Natural killer cell (primary cell): ENCODE measurements around the gene QRICH1. TPM values are rescaled to one million over a fixed set of nuclear protein-coding genes. Genes with fewer than 3 reads are reported as not detected.

ENCODE experiments used
- ATAC-seq, 3 donors: fragments of 150-1000 bp in 2 of 3; fragments of 200-7000 bp in 1 of 3; cut with Tn5 transposase; 1 replicate in 1 of 3; 2 replicates in 2 of 3; pipeline ENCODE4 v1.10.0; 2021; ENCODE audit warnings: mild to moderate bottlenecking in 2 of 3, moderate library complexity in 2 of 3
- DNase-seq, 2 donors: peaks; one replicate each; pipeline versions ENCODE4 v3.0.0 to v3.0.0-alpha.2; 2013 to 2021; ENCODE audit warnings: mixed read lengths in 1 of 2
- H3K27ac ChIP-seq: one replicate; pipeline ENCODE4 v1.5.1; 2013; ENCODE audit warnings: mild to moderate bottlenecking, low read length
- H3K27me3 ChIP-seq: one replicate; pipeline ENCODE4 v1.6.1; 2013; ENCODE audit warnings: low read length; ENCODE audit not compliant: control insufficient read depth, insufficient read depth
- H3K36me3 ChIP-seq: one replicate; pipeline ENCODE4 v1.6.1; 2013; ENCODE audit warnings: low read length; ENCODE audit not compliant: control insufficient read depth, insufficient read depth
- H3K4me1 ChIP-seq: one replicate; pipeline ENCODE4 v1.6.1; 2013; ENCODE audit warnings: low read length; ENCODE audit not compliant: control insufficient read depth, insufficient read depth
- H3K4me3 ChIP-seq: one replicate; pipeline ENCODE4 v1.5.1; 2013; ENCODE audit warnings: low read length
- H3K9me3 ChIP-seq: one replicate; pipeline ENCODE4 v1.6.1; 2013; ENCODE audit warnings: low read length; ENCODE audit not compliant: control insufficient read depth, insufficient read depth
- H3K27ac Mint-ChIP-seq, 2 donors: one replicate each; pipeline ENCODE4 v1.8.0; 2022; ENCODE audit warnings: mild to moderate bottlenecking in 2 of 2, mixed read lengths in 2 of 2, moderate library complexity in 1 of 2
- H3K27me3 Mint-ChIP-seq, 2 donors: one replicate each; pipeline ENCODE4 v1.8.0; 2022; ENCODE audit warnings: low read depth in 2 of 2, mixed read lengths in 2 of 2
- H3K36me3 Mint-ChIP-seq: one replicate; pipeline ENCODE4 v1.8.0; 2022; ENCODE audit warnings: mixed read lengths
- H3K4me1 Mint-ChIP-seq, 2 donors: one replicate each; pipeline ENCODE4 v1.8.0; 2022; ENCODE audit warnings: mixed read lengths in 2 of 2
- H3K4me3 Mint-ChIP-seq: one replicate; pipeline ENCODE4 v1.8.0; 2022; ENCODE audit warnings: mild to moderate bottlenecking, moderate library complexity, mixed read lengths
- H3K9me3 Mint-ChIP-seq, 2 donors: one replicate each; pipeline ENCODE4 v1.8.0; 2022; ENCODE audit warnings: mixed read lengths in 2 of 2
- CTCF ChIP-seq: fragments of 200-600 bp; IDR thresholded peaks from one replicate; pipeline ENCODE4 v1.8.0; 2022; ENCODE audit warnings: antibody characterized with exemption
- WGBS: methylation state at CpG from one replicate; pipeline ENCODE4 v1.1.7; 2013; ENCODE audit warnings: missing lambda C conversion rate; ENCODE audit not compliant: insufficient coverage; 5-methylcytosine and 5-hydroxymethylcytosine counted together
- intact Hi-C: fragments of 100-400 bp; cut with micrococcal nuclease; formaldehyde crosslinking; loops from one replicate; pipeline ENCODE4 v1.14.2; 2022
- total RNA-seq, 4 donors: library from RNA; stranded (reverse); fragments of 120-200 nt in 1 of 4; gene quantifications; one replicate each; pipeline versions ENCODE4 v1.2.3 to v1.2.4, GENCODE V29; 2013 to 2022

Gene QRICH1
- total RNA-seq, 3 donors from 2014 or later (not counting 1 experiment from before 2014, with no cell fraction given): 220 to 230 (median 227) TPM

DNA sequence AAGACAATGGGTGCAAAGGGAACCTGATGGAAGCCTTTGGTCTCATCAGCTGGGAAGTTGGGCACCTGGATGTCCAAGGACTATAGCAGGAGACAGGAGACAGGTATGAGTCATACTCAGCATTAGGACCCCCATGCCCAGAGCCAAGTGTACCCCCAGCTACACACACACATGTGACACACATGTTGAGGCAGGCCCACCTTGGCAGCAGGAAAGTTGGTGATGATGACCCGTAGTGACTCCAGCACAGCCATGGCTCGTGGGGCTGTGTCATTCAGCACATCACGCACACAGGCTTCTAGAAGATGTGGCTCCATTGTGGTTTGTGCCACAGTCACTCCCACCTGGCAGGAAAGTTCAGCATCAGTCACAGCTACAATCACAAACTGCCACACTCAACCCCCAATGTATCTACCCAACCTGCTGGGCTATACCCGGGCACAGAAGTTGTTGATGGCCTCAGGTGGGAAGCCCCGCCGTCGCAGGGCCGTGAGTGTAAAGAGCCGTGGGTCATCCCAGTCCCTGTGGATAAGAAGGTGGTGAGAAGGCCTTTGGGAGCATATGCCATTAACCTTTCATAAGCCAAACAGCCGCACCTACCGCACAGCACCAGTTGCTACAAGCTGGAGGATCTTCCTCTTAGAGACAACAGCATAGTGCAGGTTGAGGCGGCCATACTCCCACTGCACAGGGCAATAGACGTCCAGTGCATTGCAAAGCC lies 5.2 kb upstream of the QRICH1 start:
- Histone ChIP-seq H3K27me3 (no peaks in the 10 kb centered on the region), H3K27ac (no peak overlapping the region), H3K9me3 (no peaks in the 10 kb centered on the region), H3K4me1 (peaks cover 20% of the 10 kb centered on the region), H3K4me3 (no peak overlapping the region), H3K36me3 (peaks cover 49% of the 10 kb centered on the region)
- no peak overlapping the region for H3K27ac Mint-ChIP-seq
- no peaks in the 10 kb centered on the region for H3K27me3 Mint-ChIP-seq
- DNase-seq (no peak), ATAC-seq (no peak)
- no peak overlapping the region for H3K4me3 Mint-ChIP-seq
- intact Hi-C loops: no loop called here
- no peaks in the 10 kb centered on the region for H3K36me3 Mint-ChIP-seq
- peaks cover 12 to 23% of the 10 kb centered on the region in 2 donors for H3K4me1 Mint-ChIP-seq
- no peak for TF ChIP-seq CTCF
- no peaks in the 10 kb centered on the region for H3K9me3 Mint-ChIP-seq
- WGBS: 98% methylated on average over 13 of the region's 13 CpGs

- H3K36me3 ChIP-seq: peaks cover 49% of the 10 kb centered on the region
- Mint-ChIP-seq H3K27me3 (no peaks in the 10 kb centered on the region), H3K36me3 (no peaks in the 10 kb centered on the region), H3K9me3 (no peaks in the 10 kb centered on the region), H3K4me3 (no peak overlapping the region), H3K27ac (no peak overlapping the region), H3K4me1 (peaks cover 6 to 21% of the 10 kb centered on the region in 2 donors)
- no peak overlapping the region for H3K4me3 ChIP-seq
- 67% methylated on average over 4 of the region's 5 CpGs for WGBS
- TF ChIP-seq CTCF: no peak
- H3K4me1 ChIP-seq: peaks cover 14% of the 10 kb centered on the region
- ATAC-seq (no peak), DNase-seq (no peak)
- intact Hi-C loops: no loop called here
- no peaks in the 10 kb centered on the region for H3K27me3 ChIP-seq
- no peak overlapping the region for H3K27ac ChIP-seq
- H3K9me3 ChIP-seq: no peaks in the 10 kb centered on the region
These were observed 4.6 kb upstream of the QRICH1 start for GRCh38 chr3:49098429-49098828.

DNA sequence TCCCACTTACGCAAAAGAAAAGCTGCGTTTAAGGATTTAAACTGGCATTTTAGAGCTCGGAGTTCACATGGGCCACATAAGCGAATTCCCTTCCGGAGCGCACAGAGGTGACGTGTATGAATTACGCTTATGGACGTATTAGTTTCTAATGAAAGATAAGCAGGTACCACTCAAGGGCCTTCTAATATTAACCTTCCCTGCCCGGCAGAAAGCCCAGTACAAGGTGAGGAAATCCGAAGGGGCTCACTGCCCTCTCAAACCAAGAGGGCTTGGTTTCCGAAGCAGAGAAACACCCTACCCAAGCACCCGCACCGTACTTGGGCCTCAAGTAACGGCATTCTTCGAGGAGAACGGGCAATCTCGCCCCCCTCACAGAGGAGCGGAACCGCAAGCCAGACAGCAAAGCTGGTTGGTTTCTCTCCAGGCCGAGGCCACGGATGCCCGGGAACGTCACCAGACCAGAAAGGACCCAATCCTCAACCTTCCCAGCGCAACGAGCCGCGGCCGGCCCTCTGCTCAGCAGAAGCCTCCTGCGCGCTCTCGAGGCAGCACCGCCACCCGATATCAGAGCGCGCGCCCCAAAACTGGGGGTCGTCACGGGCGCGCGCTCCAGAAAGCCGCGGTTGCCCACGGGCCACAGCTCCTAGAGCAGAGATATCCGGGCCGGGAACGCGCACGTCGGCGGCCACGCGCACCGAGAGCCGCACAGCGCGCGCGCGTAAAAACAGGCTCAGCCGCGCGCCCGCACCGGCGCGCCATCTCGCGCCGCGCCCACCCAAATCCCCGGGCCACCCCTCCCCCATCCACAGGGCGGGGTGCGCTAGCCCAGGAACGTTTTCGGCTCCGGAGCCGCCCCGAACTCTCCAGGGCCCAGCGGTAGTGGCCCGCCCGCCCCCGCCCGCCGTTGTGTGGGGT lies 676 bp downstream of the QRICH1 start:
- DNase-seq (peak; percentile 87 to 91), ATAC-seq (peak; percentile 39 to 63 (median 43))
- H3K27ac ChIP-seq: peak overlapping the region; percentile 79
- WGBS: under 1% methylated on average over 84 of the region's 86 CpGs
- peak overlapping the region; percentile 92 for H3K4me3 Mint-ChIP-seq
- H3K4me1 ChIP-seq: peaks cover 36% of the 10 kb centered on the region
- TF ChIP-seq CTCF: no peak
- H3K27me3 Mint-ChIP-seq: no peaks in the 10 kb centered on the region
- intact Hi-C loops: loop anchor here (5.0 kb wide), 4 partner anchors 74 to 579 kb away; partner anchors contain the start of genes APEH, CCDC71, NCKIPSD and WDR6
- no peaks in the 10 kb centered on the region for H3K36me3 Mint-ChIP-seq
- no peaks in the 10 kb centered on the region for H3K9me3 ChIP-seq
- peaks cover 34 to 49% of the 10 kb centered on the region in 2 donors for H3K4me1 Mint-ChIP-seq
- H3K27ac Mint-ChIP-seq: peak overlapping the region; percentile 95 to 96
- peak overlapping the region; percentile 84 for H3K4me3 ChIP-seq
- no peaks in the 10 kb centered on the region for H3K27me3 ChIP-seq
- no peaks in the 10 kb centered on the region for H3K9me3 Mint-ChIP-seq
- H3K36me3 ChIP-seq: peaks cover 8% of the 10 kb centered on the region
